Ishikawa (cell line): ENCODE measurements around the gene DOK1.

ENCODE experiments used
- CEBPB ChIP-seq: IDR thresholded peaks from 2 replicates; pipeline ENCODE4 v1.6.1; 2012
- EP300 ChIP-seq: IDR thresholded peaks from 2 replicates; pipeline ENCODE4 v1.6.1; 2012; ENCODE audit warnings: borderline replicate concordance
- FOXM1 ChIP-seq: IDR thresholded peaks from 2 replicates; pipeline ENCODE4 v1.6.1; 2012; ENCODE audit warnings: low read depth, borderline replicate concordance
- RAD21 ChIP-seq: IDR thresholded peaks from 2 replicates; pipeline ENCODE4 v1.6.1; 2012; ENCODE audit warnings: low read depth
- REST ChIP-seq: IDR thresholded peaks from 2 replicates; pipeline ENCODE4 v1.6.1; 2012; ENCODE audit warnings: low read depth, mild to moderate bottlenecking
- TCF12 ChIP-seq: IDR thresholded peaks from 2 replicates; pipeline ENCODE4 v1.6.1; 2012; ENCODE audit warnings: low read depth
- TEAD4 ChIP-seq: IDR thresholded peaks from 2 replicates; pipeline ENCODE4 v1.6.1; 2012
- YY1 ChIP-seq: IDR thresholded peaks from 2 replicates; pipeline ENCODE4 v1.6.1; 2012; ENCODE audit warnings: low read depth
- TF ChIP-seq, protein P1 (sequence below): IDR thresholded peaks from 2 replicates; pipeline ENCODE4 v1.6.1; 2012

DNA sequence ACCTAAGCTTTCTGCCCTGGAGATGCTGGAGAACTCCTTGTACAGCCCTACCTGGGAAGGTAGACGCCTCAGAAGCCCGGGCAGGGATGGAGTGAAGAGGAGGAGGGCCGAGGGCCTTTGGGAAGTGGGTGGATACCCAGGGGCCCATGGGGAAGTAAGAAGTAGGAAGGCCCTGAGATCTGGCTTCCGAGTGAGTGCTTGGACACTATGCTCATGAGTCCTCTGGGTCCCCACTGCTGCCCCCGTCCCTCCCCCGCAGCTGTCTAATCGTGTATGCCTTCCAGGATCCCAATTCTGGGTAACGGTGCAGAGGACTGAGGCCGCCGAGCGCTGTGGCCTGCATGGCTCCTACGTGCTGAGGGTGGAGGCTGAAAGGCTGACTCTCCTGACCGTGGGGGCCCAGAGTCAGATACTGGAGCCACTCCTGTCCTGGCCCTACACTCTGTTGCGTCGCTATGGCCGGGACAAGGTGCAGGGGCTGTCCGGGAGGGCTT is 1.1 kb downstream of the DOK1 start:
- no peak for TF ChIP-seq REST
- no peak for TF ChIP-seq FOXM1
- no peak for TF ChIP-seq TCF12
- no peak for TF ChIP-seq YY1
- TF ChIP-seq, protein P1, sequence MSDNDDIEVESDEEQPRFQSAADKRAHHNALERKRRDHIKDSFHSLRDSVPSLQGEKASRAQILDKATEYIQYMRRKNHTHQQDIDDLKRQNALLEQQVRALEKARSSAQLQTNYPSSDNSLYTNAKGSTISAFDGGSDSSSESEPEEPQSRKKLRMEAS = no peak
- no peak for TF ChIP-seq EP300
- no peak for TF ChIP-seq RAD21
- TF ChIP-seq CEBPB = no peak
- TF ChIP-seq TEAD4 = no peak
